GM12878 (cell line): Measurements from ENCODE around the gene ZBTB48. TPM values are rescaled to one million over a fixed set of nuclear protein-coding genes. Genes with fewer than 3 reads are reported as not detected.

Source experiments
- ATAC-seq: fragments of 200-7000 bp; cut with Tn5 transposase; 3 replicates; pipeline ENCODE4 v1.9.1; 2020; ENCODE audit warnings: mild to moderate bottlenecking, moderate library complexity
- BruUV-seq: library from RNA; stranded (reverse); fragments of 400-500 nt; replicated peaks from 2 replicates; lab custom pipeline; 2021; lab: Mats Ljungman, UMichigan
- CTCF ChIA-PET: fragments of 300-600 bp; sonication (Branson Sonifier 250); formaldehyde crosslinking; extraction: SDS; loops from one replicate; lab custom pipeline; 2021; ENCODE audit warnings: inconsistent platforms; lab: Yijun Ruan, JAX
- POLR2A ChIA-PET: fragments of 350-600 bp; formaldehyde crosslinking; extraction: SDS; loops from one replicate; lab custom pipeline; 2021; ENCODE audit warnings: inconsistent platforms; lab: Charles Lee
- RAD21 ChIA-PET: fragments of 300-600 bp; sonication (Branson Sonifier 250); formaldehyde crosslinking; loops from one replicate; lab custom pipeline; 2023; ENCODE audit warnings: antibody characterized with exemption; ENCODE audit not compliant: unreplicated experiment; lab: Charles Lee
- SMC1A ChIA-PET: fragments of 300-600 bp; sonication (Branson Sonifier 250); formaldehyde crosslinking; loops from one replicate; lab custom pipeline; 2023; ENCODE audit not compliant: unreplicated experiment, uncharacterized antibody; lab: Charles Lee
- DNase-seq: peaks from one replicate; pipeline ENCODE4 v3.0.0-alpha.2; 2011; ENCODE audit warnings: low read depth, low spot score
- FAIRE-seq: peaks from 3 replicates; lab custom pipeline; 2011; peaks lifted over from hg19 to GRCh38; lab: Jason Lieb, UNC
- H2AFZ ChIP-seq: 2 replicates; pipeline ENCODE4 v1.6.0; 2011; ENCODE audit warnings: low read depth, low read length, control low read depth; ENCODE audit not compliant: control insufficient read depth
- H3K27ac ChIP-seq: 2 replicates; pipeline ENCODE4 v1.5.1; 2011; ENCODE audit warnings: control low read depth; ENCODE audit not compliant: control insufficient read depth, insufficient read depth
- H3K27me3 ChIP-seq, 2 experiments: replicated peaks in 1 of 2; 2 replicates each; pipeline versions ENCODE4 v1.6.0 to v1.6.1; 2011; ENCODE audit warnings: low read length in 1 of 2; ENCODE audit not compliant: control insufficient read depth in 2 of 2, insufficient read depth in 2 of 2
- H3K36me3 ChIP-seq, 2 experiments: 2 replicates each; pipeline ENCODE4 v1.5.1; 2011; ENCODE audit warnings: low read length in 1 of 2; ENCODE audit not compliant: control insufficient read depth in 2 of 2, insufficient read depth in 2 of 2
- H3K4me1 ChIP-seq: 2 replicates; pipeline ENCODE4 v1.6.1; 2011; ENCODE audit warnings: mild to moderate bottlenecking, low read length, moderate library complexity, mixed read lengths; ENCODE audit not compliant: control insufficient read depth, insufficient read depth
- H3K4me2 ChIP-seq: 2 replicates; pipeline ENCODE4 v1.6.0; 2011; ENCODE audit warnings: control low read depth; ENCODE audit not compliant: control insufficient read depth, insufficient read depth
- H3K4me3 ChIP-seq: fragments of 200-600 bp; sonication (generic); 2 replicates; pipeline ENCODE4 v1.5.1; 2016
- H3K79me2 ChIP-seq: 2 replicates; pipeline ENCODE4 v1.6.0; 2011; ENCODE audit warnings: low read length; ENCODE audit not compliant: control insufficient read depth, insufficient read depth
- H3K9ac ChIP-seq: 2 replicates; pipeline ENCODE4 v1.8.0; 2011; ENCODE audit warnings: low read length, control low read depth, mixed read lengths; ENCODE audit not compliant: control insufficient read depth, insufficient read depth
- H3K9me3 ChIP-seq: replicated peaks from 3 replicates; pipeline ENCODE4 v1.5.1; 2011; ENCODE audit warnings: mild to moderate bottlenecking, low read length; ENCODE audit not compliant: control insufficient read depth, insufficient read depth
- H4K20me1 ChIP-seq: 2 replicates; pipeline ENCODE4 v1.6.0; 2011; ENCODE audit not compliant: control insufficient read depth, insufficient read depth
- BACH1 ChIP-seq: fragments of 450-650 bp; IDR thresholded peaks from 2 replicates; pipeline ENCODE4 v1.6.1; 2017; ENCODE audit warnings: mild to moderate bottlenecking, borderline replicate concordance
- BRCA1 ChIP-seq: IDR thresholded peaks from 2 replicates; pipeline ENCODE4 v1.6.1; 2011; ENCODE audit warnings: low read depth, low read length, improper control_type of control experiment
- MXI1 ChIP-seq: fragments of 150-350 bp; IDR thresholded peaks from 2 replicates; pipeline ENCODE4 v1.6.1; 2011; ENCODE audit warnings: low read depth, mild to moderate bottlenecking, inconsistent platforms, low read length, improper control_type of control experiment
- PML ChIP-seq: IDR thresholded peaks from 2 replicates; pipeline ENCODE4 v1.6.1; 2012; ENCODE audit warnings: low read length, inconsistent platforms
- POLR2AphosphoS5 ChIP-seq: IDR thresholded peaks from 2 replicates; pipeline ENCODE4 v1.6.1; 2011; ENCODE audit warnings: mild to moderate bottlenecking, low read length, inconsistent platforms
- RAD21 ChIP-seq: IDR thresholded peaks from 2 replicates; pipeline ENCODE4 v1.6.1; 2011; ENCODE audit warnings: mild to moderate bottlenecking, low read depth, low read length, moderate library complexity; ENCODE audit not compliant: insufficient read depth
- REST ChIP-seq: IDR thresholded peaks from 2 replicates; pipeline ENCODE4 v1.6.1; 2012; ENCODE audit warnings: mild to moderate bottlenecking, low read depth, low read length
- RUNX3 ChIP-seq: IDR thresholded peaks from 2 replicates; pipeline ENCODE4 v1.6.1; 2012; ENCODE audit warnings: low read length, inconsistent platforms
- TCF12 ChIP-seq: IDR thresholded peaks from 2 replicates; pipeline ENCODE4 v1.6.1; 2011; ENCODE audit warnings: low read depth, mild to moderate bottlenecking, low read length
- YY1 ChIP-seq: IDR thresholded peaks from 2 replicates; pipeline ENCODE4 v1.6.1; 2011; ENCODE audit warnings: low read depth, mild to moderate bottlenecking, low read length
- whole genome bisulfite sequencing: methylation state at CpG from one replicate; pipeline ENCODE4 v1.1.6; 2016; ENCODE audit warnings: low lambda C conversion rate; ENCODE audit not compliant: insufficient replicate concordance, insufficient coverage; ENCODE audit errors: missing lambda C conversion rate; 5-methylcytosine and 5-hydroxymethylcytosine counted together
- in situ Hi-C: fragments of 300-500 bp; cut with MboI; formaldehyde crosslinking; loops from 9 replicates; pipeline ENCODE4 v1.14.3; 2018; ENCODE audit warnings: mixed read lengths
- intact Hi-C: fragments of 100-400 bp; cut with micrococcal nuclease; formaldehyde crosslinking; loops from one replicate; pipeline ENCODE4 v1.14.2; 2022; ENCODE audit not compliant: unreplicated experiment
- polyA plus RNA-seq, 11 experiments: library from polyadenylated mRNA; depleted of rRNA in 4 of 11; unstranded in 6 of 11; stranded (reverse) in 5 of 11; fragments of >200 nt; fragmentation: Nextera tagmentation in 4 of 11; fragmentation: Illumina TruSeq in 1 of 11; extraction: Ambion mirVana in 4 of 11; extraction: Trizol in 1 of 11; gene quantifications; 1 replicate in 1 of 11; 2 replicates in 10 of 11; pipeline versions ENCODE4 v1.2.1 to v1.2.3, GENCODE V29; 2011 to 2016; ENCODE audit warnings: inconsistent platforms in 2 of 11, missing spikeins in 2 of 11, low read depth in 1 of 11
- total RNA-seq, 4 experiments: library from RNA; depleted of rRNA in 3 of 4; stranded (reverse); fragments of >200 nt in 3 of 4; fragmentation: Illumina TruSeq in 1 of 4; extraction: Trizol in 1 of 4; gene quantifications; 2 replicates each; pipeline versions ENCODE4 v1.2.1 to v1.2.3, GENCODE V29; 2013 to 2021
- TF ChIP-seq, protein P1 (sequence below): IDR thresholded peaks from 2 replicates; pipeline ENCODE4 v1.6.1; 2011; ENCODE audit warnings: low read depth, mild to moderate bottlenecking, low read length, moderate library complexity, borderline replicate concordance; ENCODE audit errors: extremely low read depth
- TF ChIP-seq, protein P2 (sequence below): IDR thresholded peaks from 2 replicates; pipeline ENCODE4 v1.6.1; 2012; ENCODE audit warnings: improper control_type of control experiment, low read depth, low read length; ENCODE audit not compliant: insufficient replicate concordance

Gene ZBTB48
- total and polyA plus RNA-seq, 10 of the 15 experiments (the other 5 are each of a cell fraction or from before 2014, with no cell fraction given): 1.00 to 25.3 (median 16.7) TPM

- no peak for TF ChIP-seq YY1
- no peak for TF ChIP-seq BACH1
- TF ChIP-seq, protein P1, sequence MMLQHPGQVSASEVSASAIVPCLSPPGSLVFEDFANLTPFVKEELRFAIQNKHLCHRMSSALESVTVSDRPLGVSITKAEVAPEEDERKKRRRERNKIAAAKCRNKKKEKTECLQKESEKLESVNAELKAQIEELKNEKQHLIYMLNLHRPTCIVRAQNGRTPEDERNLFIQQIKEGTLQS: no peak
- no peak for TF ChIP-seq TCF12
Measured at GRCh38 chr1:6584126-6585080, 4.6 kb downstream of the ZBTB48 start (continued).

DNA sequence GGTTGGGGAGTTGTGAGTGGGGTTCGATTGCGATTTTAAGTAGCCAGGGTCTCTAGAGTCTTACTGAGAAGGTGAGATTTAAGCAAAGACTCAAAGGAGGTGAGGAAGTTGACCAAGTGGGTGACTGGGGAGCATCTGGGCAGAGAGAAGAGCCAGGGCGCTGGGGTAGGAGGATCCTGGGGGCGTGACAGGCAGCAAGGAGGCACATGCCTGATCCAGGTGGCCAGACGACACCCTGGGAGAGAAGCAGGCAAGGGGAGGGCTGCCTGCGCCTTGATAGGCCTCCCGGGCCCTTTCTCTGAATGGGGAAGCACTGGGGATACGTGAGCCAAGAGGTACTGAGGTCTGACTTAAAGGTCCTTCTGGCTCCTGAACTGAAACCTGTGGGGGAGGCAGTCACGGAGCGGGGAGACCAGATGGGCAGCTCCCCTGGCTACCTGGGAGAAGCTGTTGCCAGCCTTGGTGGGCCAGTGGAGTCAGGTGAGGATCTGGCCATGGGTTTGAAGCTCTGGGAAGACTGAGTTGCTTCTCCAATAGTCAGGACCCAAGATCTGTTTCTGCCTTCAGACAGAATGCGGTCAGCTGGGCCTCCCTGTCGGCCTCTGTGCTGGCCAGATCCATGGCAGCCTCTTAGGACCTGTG lies 5.4 kb downstream of the ZBTB48 start:
- intact Hi-C loops (no loop called here), in situ Hi-C loops (no loop called here)
- Histone ChIP-seq H3K27ac (no peak overlapping the region), H3K36me3 (peaks cover 7 to 10% of the 10 kb centered on the region in 2 experiments; a peak in 3 of 4 replicates), H3K9me3 (no peaks in the 10 kb centered on the region), H3K4me3 (no peak overlapping the region), H3K79me2 (peaks cover 18% of the 10 kb centered on the region), H3K9ac (no peak overlapping the region), H4K20me1 (no peaks in the 10 kb centered on the region), H3K27me3 (no peaks in the 10 kb centered on the region), H3K4me1 (peaks cover 9% of the 10 kb centered on the region), H2AFZ (no peak overlapping the region), H3K4me2 (no peak overlapping the region)
- DNase-seq: no peak
- RAD21 ChIA-PET: no interaction called here
- no peak for ATAC-seq
- FAIRE-seq: no peak
- SMC1A ChIA-PET: no interaction called here
- CTCF ChIA-PET: interaction anchor here (0.6 to 1.2 kb wide), 2 partner anchors 15 to 24 kb away, joined by 3 read pairs; no protein-coding TSS in a partner anchor
- no TSS peak for BruUV-seq
- POLR2A ChIA-PET: no interaction called here
- WGBS: 76% methylated on average over 12 of the region's 12 CpGs
- TF ChIP-seq RAD21 (no peak), YY1 (no peak), MXI1 (no peak), BRCA1 (no peak), PML (no peak), RUNX3 (no peak), REST (no peak), POLR2AphosphoS5 (no peak)
- TF ChIP-seq, protein P2, sequence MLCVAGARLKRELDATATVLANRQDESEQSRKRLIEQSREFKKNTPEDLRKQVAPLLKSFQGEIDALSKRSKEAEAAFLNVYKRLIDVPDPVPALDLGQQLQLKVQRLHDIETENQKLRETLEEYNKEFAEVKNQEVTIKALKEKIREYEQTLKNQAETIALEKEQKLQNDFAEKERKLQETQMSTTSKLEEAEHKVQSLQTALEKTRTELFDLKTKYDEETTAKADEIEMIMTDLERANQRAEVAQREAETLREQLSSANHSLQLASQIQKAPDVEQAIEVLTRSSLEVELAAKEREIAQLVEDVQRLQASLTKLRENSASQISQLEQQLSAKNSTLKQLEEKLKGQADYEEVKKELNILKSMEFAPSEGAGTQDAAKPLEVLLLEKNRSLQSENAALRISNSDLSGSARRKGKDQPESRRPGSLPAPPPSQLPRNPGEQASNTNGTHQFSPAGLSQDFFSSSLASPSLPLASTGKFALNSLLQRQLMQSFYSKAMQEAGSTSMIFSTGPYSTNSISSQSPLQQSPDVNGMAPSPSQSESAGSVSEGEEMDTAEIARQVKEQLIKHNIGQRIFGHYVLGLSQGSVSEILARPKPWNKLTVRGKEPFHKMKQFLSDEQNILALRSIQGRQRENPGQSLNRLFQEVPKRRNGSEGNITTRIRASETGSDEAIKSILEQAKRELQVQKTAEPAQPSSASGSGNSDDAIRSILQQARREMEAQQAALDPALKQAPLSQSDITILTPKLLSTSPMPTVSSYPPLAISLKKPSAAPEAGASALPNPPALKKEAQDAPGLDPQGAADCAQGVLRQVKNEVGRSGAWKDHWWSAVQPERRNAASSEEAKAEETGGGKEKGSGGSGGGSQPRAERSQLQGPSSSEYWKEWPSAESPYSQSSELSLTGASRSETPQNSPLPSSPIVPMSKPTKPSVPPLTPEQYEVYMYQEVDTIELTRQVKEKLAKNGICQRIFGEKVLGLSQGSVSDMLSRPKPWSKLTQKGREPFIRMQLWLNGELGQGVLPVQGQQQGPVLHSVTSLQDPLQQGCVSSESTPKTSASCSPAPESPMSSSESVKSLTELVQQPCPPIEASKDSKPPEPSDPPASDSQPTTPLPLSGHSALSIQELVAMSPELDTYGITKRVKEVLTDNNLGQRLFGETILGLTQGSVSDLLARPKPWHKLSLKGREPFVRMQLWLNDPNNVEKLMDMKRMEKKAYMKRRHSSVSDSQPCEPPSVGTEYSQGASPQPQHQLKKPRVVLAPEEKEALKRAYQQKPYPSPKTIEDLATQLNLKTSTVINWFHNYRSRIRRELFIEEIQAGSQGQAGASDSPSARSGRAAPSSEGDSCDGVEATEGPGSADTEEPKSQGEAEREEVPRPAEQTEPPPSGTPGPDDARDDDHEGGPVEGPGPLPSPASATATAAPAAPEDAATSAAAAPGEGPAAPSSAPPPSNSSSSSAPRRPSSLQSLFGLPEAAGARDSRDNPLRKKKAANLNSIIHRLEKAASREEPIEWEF: no peak
